ENCODE measurements around the gene HMGN2.
A peak's percentile ranks its signal among the peaks of the same experiment; 100 is the strongest.
"Not testable (repeated sequence)": the region's sequence is repeated elsewhere in the genome, so short reads cannot be mapped to it uniquely, and the experiment has no call there.

HMGN2 gene

DNA sequence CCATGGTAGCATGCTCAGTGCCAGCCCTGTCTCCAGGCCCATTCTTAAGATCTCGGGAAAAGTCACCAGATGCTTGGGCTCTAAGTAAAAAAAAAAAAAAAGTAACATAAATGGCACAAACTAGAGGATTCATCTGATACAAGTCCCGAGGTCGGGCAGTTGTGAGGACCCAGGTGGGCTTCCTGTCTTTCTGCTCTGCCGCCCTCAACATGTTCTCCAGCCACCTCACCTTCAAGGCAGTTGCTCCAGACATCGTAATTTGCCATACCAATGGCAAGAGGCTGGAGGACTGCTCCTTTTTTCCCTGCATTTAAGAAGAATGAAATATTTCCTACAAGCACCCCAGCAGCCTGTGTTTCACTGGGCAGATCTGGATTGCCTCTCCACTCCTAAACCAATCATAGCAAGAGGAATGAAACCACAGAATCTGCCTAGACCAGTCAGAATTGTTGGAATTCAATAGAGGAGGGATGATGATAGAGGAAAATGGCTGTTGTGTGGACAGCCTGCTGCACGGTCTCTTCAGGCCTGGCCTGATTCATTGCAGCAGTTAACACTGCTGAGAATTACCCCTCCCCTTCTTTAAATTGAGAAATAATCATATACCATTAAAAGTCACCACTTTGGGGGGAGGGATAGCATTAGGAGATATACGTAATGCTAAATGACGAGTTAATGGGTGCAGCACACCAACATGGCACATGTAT is 5.4 kb downstream of the HMGN2 start:
- peak; percentile 14 for DNase-seq

DNA sequence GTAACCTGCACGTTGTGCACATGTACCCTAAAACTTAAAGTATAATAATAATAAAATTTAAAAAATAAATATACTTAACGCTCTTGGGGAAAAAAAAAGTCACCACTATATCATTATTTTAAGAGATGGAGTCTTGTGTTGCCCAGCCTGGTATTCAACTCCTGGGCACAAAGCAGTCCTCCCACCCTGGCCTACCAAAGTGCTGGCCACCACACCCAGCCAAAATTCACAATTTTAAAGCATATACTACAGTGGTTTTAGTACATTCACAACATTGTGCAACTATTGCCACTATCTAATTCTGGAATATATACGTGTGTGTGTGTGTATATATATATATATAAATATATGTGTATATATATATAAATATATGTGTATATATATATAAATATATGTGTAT is 5.9 kb downstream of the HMGN2 start:
- no peak for DNase-seq

DNA sequence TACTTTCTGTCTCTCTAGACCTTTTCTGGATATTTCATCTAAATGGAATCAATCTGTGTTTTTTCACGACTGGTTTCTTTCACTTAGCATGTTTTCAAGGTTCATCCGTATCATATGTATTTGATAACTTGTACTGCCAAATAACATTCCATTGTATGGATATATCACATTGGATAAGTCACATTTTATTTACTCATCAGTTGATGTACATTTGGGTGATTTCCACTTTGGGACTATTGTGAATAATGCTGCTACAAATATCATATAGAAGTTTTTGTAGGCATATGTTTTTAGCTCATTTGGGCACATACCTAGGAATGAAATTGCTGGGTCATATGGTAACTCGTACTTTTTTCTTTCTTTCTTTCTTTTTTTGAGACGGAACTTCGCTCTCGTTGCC is 6.7 kb downstream of the HMGN2 start:
- DNase-seq: no peak

DNA sequence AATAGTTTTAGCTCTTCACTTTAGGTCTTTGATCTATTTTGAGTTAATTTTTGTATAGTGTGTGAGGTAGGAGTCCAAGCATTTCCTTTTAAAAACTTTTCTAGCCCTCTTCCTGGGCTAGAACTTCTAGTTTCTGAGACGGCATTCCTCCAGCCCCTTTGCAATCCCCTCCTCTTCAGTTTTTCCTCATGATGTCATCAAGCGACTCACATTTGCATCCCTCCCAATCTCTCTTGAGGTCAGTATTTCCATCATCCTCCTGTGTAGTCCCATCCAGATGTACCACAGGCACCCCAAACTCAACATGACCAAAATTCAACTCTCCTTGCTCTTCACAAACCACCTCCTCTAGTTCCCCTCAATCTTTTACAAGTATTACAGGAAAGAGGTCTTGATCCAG is 10.7 kb downstream of the HMGN2 start:
- peak; percentile 68 for DNase-seq

DNA sequence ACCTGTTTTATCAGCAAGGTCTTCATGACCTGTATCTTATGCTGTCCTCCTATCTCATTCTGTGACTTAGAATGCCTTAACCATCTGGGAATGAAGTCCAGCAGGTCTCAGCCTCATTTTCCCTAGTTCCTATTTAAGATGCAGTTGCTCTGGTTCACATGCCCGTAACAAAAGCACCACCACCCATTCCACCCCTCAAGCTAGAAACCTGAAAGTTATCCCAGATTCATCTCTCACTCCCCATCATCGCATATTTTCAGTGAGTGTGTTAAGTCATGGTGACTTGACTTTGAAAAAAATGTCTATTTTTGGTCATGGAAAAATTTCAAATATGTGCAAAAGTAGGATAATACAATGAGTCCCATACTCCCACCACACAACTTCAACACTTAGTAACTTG is 11.7 kb downstream of the HMGN2 start:
- peak; percentile 60 for DNase-seq

DNA sequence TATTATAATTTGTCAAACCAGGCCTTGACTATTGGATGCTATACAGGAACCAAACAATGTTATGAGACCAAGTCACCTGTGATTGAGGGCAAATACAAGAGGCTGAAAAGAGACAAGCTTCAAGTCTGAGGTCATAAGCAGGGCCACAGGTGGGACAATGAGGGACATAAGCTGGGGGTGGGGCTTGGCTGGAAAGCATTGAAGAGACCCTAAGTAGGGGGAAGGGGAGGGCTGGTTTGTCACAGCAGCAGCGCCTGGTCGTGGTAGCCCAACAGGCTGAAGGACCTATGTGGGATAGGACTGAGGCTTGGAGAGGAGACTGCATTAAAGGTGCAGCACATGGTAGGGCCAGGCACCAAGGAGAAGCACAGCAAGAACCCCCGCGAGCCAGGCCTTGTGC is 17.9 kb downstream of the HMGN2 start:
- no peak for DNase-seq

DNA sequence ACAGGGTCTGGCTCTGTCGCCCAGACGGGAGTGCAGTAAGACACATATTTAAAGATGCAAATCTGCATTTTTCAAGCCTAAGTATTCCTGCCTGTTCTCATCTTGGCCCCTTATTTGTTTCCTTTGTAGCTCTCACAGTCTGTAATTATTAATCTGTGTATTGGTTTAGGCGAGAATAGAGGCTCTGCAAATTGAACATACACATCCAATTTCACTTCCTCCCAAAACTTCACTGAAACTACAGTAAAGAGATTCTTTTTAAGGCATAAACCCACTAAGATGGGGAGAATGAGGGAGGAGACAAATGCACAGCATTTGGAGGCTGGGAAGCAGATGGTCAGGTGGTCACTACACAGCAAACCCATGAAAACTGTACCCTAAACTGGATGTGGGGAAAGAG is 21.0 kb downstream of the HMGN2 start:
- DNase-seq: no peak

DNA sequence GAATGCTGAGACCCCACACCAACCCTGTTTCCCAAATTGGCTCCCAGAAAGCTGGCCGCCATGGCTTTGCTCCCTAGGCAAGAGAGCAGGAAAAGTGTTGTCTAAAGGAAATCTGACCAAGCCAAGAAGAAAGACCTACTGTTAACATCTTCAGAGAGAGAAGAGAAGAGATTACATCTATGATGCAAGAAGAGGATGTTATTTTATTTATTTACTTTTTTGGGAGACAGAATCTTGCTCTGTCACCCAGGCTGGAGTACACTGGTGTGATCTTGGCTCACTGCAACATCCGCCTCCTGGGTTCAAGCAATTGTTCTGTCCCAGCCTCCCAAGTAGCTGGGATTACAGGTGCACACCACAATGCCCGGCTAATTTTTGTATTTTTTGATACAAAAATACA is 21.7 kb downstream of the HMGN2 start:
- DNase-seq: no peak

DNA sequence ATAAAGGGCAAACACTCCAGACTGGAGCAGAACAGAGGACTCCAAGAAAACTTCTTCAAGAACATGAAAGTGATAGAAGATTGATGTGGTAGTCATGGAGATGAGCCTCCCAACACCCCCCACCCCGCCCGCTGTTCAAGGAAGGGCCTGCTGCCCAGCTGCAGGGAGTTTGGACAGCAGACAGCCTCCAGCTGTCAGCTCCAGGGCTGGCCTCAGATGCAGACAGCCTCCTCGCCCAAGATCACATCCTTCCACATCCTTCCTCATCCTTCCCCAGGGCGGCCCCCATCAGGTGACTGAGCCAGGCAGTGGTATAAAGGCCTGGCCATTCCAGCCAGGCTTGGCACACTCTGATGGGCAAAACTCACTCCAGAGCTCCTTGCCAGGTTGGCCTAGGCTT is 24.6 kb downstream of the HMGN2 start:
- no peak for DNase-seq

DNA sequence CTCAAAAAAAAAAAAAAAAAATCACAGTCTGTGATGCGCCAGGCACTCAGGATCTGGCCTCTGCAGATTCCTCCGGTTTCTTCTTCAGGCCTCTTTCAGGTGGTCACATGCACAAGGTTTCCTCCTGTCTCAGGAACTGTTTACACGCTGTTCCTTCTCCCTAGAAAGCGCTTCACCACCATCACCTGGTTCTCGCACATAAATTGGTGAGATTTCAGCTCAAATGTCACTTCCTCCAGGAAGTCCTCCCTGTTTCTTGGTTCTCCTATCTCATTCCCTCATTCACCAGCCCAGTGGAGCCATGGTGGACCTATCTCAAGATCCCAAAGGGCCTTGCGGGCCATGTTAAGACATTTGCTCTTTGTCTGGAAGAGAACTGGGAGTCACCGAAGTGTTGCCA is 26.7 kb downstream of the HMGN2 start:
- DNase-seq: no peak

DNA sequence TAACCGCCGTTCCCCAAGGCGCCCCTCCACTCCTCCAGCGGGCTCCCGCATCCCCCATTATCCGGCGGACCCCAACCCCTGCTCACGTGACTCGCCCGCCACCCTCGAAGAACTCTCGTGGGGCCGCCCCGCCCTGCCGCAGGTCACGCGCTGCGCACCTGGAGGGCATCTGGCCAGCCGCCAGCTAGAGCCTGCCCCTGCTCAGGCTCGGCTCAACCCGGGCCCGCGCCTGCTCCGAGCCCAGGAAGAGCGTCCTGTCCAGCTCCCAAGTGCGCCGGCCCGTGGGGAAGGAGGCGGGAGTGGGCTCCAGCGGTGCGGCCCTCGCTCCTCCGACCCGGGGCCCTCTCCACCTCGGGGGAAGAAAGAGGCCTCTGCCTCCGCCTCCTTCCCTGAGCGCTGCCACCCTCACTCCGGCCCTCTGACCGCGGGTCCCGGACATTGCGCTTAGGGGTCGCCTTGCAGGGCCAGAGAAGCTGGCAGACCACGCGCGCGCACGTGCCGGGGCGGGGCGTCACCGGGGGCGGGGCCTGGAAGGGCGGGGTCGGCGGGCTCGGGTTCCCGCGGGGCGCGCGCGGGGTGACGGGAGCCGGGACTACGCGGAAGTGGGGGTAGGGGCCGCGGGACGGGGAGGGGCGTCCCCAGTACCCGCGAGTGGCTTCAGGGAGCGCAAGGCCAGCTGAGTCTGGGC is 28.4 kb downstream of the HMGN2 start:
- DNase-seq: peak; percentile 79

DNA sequence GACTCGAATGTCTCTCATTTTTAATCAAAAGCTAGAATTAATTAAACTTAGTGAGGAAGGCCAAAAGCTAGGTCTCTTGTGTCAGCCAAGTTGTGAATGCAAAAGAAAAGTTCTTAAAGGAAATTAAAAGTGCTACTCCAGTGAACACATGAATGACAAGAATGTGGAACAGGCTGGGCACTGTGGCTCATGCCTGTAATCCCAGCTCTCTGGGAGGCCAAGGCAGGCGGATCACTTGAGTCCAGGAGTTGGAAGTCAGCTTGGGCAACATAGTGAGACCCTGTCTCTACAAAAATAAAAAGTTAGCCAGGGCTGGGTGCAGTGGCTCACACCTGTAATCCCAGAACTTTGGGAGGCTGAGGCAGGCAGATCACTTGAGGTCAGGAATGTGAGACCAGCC is 38.5 kb downstream of the HMGN2 start:
- DNase-seq: not testable (repeated sequence)

DNA sequence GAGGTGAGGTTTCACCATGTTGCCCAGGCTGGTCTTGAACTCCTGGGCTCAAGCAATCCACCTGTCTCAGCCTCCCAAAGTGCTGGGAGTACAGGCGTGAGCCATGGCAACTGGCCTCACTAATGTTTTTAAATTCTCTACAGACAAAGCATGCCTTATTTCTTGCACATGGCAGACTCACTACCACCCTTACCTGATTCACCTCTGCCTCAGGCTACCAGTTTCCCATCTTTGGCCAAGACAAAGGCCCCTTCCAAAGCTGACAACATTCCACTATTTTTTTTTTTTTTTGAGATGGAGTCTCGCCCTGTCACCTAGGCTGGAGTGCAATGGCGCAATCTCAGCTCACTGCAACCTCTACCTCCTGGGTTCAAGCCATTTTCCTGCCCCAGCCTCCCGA is 43.6 kb downstream of the HMGN2 start:
- not testable (repeated sequence) for DNase-seq

DNA sequence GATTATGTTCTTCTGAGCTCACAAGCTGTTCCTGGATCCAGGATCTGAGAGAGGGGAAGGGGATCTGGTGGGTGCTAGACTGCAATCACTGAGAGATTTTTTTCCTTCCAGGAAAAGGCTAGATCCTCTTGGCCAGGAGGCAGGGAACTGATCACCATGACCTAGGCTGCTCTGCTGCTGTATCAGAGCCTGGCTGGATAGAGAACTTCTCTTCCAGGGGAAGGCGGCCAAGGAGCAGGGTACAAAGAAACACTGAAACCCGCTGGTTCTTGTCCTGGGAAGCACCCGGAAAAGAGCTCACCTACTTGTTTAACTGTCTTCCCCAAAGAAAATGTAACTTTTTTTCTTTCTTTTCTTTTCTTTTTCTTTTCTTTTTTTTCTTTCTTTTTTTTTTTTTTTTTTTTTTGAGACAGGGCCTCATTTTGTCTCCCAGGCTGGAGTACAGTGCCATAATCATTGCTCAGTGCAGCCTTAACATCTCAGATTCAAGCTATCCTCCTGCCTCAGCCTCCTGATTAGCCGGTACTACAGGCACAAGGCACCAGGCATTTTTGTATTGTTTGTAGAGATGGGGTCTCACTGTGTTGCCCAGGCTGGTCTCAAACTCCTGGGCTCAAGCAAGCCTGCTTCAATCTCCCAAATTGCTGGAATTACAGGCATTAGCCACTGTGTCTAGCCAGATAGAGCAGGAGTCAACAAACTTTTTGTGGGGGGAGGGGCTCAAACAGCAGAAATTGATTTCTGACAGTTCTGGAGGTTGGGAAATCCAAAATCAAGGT is 44.9 kb downstream of the HMGN2 start:
- no peak for DNase-seq

DNA sequence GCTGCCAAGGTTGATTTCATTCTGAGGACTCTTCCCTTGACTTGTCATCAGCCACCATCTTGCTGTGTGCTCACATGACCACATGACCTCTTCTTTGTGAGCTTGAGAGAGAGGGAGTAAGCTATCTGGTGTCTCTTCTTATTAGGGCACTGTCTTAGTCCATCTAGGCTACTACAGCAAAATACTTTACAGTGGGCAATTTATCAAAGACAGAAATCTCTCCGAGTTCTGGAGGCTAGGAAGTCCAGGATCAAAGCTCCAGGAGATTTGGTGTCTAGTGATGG is 45.5 kb downstream of the HMGN2 start:
- DNase-seq: no peak

DNA sequence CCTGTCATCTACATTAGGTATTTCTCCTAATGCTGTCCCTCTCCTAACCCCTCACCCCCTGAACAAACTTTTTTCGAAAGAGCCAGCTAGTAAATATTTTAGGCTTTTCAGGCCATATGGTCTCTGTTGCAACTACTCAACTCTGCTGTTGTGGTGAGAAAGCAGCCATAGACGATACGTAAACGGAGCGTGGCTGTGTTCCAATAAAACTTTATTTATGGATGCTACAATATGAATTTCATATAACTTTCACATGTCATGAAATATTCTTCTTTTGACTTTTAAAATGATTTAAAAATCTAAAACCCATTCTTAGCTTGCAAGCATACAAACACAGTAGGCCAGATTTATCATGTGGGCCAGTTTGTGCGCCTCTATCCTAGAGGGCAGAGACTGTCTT is 46.1 kb downstream of the HMGN2 start:
- no peak for DNase-seq

DNA sequence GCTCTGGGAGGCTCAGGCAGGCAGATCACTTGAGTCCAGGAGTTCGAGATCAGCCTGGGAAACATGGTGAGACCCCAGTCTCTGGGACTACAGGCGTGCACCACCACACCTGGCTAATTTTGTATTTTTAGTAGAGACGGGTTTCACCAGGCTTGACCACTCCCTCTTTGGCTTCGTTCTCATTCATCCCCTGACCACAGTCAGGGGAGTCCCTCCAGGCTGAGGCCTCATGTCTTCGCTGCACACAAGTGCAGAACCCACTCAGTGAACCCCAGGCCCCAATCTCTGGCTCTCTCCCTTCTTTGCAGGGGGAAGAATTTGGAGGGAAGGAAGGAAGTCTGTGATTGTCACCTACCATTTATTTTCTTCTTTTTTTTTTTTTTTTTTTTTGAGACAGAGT is 48.1 kb downstream of the HMGN2 start:
- DNase-seq: no peak

DNA sequence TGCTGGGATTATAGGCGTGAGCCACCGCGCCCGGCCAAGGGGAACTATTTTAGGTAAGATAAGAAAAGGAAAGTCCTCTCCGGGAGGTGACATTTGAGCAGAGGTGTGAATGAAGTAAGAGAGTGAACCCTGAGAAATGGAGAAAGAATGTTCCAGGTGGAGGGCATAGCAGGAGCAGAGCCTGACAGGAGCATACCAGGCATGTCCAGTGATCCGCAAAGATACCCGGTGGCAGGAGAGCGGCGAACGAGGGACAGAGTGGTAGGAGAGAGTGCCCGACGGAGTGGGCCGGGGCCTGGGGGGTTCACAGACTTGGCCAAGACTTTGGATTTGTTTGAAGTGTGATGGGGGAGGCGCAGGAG is 49.4 kb downstream of the HMGN2 start:
- DNase-seq: no peak

DNA sequence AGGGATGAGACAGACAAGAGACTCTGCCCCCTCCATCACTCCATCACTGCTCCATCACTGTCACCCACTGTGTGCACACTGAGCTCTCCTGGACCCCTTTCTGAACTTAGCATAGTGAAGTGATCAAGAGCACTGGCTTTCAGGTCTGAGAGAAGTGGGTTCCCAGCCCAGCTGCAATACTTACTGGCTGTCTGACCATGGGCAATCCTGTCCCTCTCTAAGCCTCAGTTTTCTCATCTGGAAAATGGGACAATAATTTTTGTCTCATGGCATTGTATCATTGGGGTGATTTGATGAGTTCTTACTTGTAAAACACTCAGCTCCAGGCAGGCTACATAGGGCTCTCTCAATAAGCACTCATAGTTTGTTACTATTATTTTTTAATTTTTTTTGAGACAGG is 49.8 kb downstream of the HMGN2 start:
- no peak for DNase-seq

DNA sequence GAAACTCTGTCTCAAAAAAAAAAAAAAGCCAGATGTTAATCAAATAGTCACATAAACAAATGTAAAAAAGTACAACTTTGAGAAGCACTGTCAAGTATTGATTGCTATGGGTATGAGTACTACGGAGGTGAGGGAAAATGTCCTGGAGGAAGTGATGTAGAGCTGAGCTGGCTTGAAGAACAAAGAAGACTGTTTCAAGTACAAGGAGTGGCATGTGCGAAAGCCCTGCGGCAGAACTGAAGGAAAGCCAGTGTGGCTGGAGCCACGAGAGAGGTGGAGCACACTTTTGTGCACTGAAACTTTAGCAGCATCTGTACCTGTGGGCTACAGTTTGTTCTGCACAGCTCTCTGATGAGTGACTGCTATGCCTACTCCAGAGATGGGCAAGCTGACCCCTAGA is 51.9 kb downstream of the HMGN2 start:
- no peak for DNase-seq

All from fibroblast of skin of abdomen (primary cell).